Spleen (tissue), 11 donors: ENCODE results near the gene GFAP. TPM values are rescaled to one million over a fixed set of nuclear protein-coding genes. Genes with fewer than 3 reads are reported as not detected.

Experiments
- DNase-seq: peaks from one replicate; pipeline ENCODE4 v3.0.0-alpha.2; 2020
- H3K27ac ChIP-seq, 8 donors: fragments of 200-600 bp; sonication (generic) in 7 of 8; 1 replicate in 4 of 8; 2 replicates in 4 of 8; pipeline versions ENCODE4 v1.5.0 to v1.8.0; 2016 to 2021; ENCODE audit warnings: inconsistent platforms in 4 of 8, mild to moderate bottlenecking in 4 of 8, moderate library complexity in 1 of 8
- H3K27me3 ChIP-seq, 7 donors: fragments of 200-600 bp; sonication (generic) in 6 of 7; replicated peaks in 1 of 7; 1 replicate in 4 of 7; 2 replicates in 3 of 7; pipeline versions ENCODE4 v1.5.0 to v1.8.0; 2016 to 2021; ENCODE audit warnings: inconsistent platforms in 3 of 7, mild to moderate bottlenecking in 1 of 7
- H3K36me3 ChIP-seq, 6 donors: fragments of 200-600 bp; sonication (generic) in 5 of 6; 1 replicate in 4 of 6; 2 replicates in 2 of 6; pipeline versions ENCODE4 v1.5.0 to v1.8.0; 2016 to 2021; ENCODE audit warnings: inconsistent platforms in 2 of 6
- H3K4me1 ChIP-seq, 6 donors: fragments of 200-600 bp; sonication (generic) in 5 of 6; 1 replicate in 3 of 6; 2 replicates in 3 of 6; pipeline versions ENCODE4 v1.5.0 to v1.8.0; 2016 to 2021; ENCODE audit warnings: inconsistent platforms in 3 of 6
- H3K4me3 ChIP-seq, 8 donors: fragments of 200-600 bp; sonication (generic) in 7 of 8; 1 replicate in 4 of 8; 2 replicates in 4 of 8; pipeline versions ENCODE4 v1.5.0 to v1.8.0; 2016 to 2021; ENCODE audit warnings: inconsistent platforms in 4 of 8, mild to moderate bottlenecking in 4 of 8, moderate library complexity in 2 of 8
- H3K9me3 ChIP-seq, 8 donors: fragments of 200-600 bp; sonication (generic) in 7 of 8; 1 replicate in 4 of 8; 2 replicates in 4 of 8; pipeline versions ENCODE4 v1.5.0 to v1.8.0; 2016 to 2021; ENCODE audit warnings: inconsistent platforms in 4 of 8
- POLR2A ChIP-seq, 3 donors: fragments of 450-650 bp; IDR thresholded peaks; one replicate each; pipeline ENCODE4 v1.5.1; 2017; ENCODE audit warnings: antibody characterized with exemption in 3 of 3, mild to moderate bottlenecking in 1 of 3
- POLR2AphosphoS5 ChIP-seq, 3 donors: sonication (generic); formaldehyde crosslinking; IDR thresholded peaks; one replicate each; pipeline ENCODE4 v1.5.1; 2017; ENCODE audit warnings: antibody characterized with exemption in 3 of 3
- WGBS, 5 donors: extraction: QIAGEN DNeasy Blood & Tissue Kit in 3 of 5; methylation state at CpG; one replicate each; pipeline versions ENCODE4 v1.1.5 to v1.1.7; 2013 to 2018; 5-methylcytosine and 5-hydroxymethylcytosine counted together
- intact Hi-C: fragments of 100-400 bp; cut with DNase I; formaldehyde crosslinking; loops from one replicate; pipeline ENCODE4 v1.15.0; 2023; ENCODE audit warnings: low total_unique reads
- polyA plus RNA-seq, 3 donors: library from polyadenylated mRNA; stranded (reverse); fragments of 200-250 nt; gene quantifications; one replicate each; pipeline ENCODE4 v1.2.1, GENCODE V29; 2013
- total RNA-seq, 7 donors: library from RNA; depleted of rRNA in 3 of 7; stranded (reverse); fragments of >200 nt in 3 of 7; fragmentation: NEBNext Ultra II Directional in 4 of 7; extraction: Animal tissue kit (Norgen Biotek cat#: 25700) in 4 of 7; gene quantifications; one replicate each; pipeline versions ENCODE4 v1.1.0 to v1.2.1, GENCODE V29; 2016 to 2021
- TF ChIP-seq, protein P1 (sequence below), 11 experiments: fragments of 200-600 bp in 7 of 11; fragments of 450-650 bp in 4 of 11; sonication (generic) in 4 of 11; IDR thresholded peaks in 8 of 11; conservative IDR thresholded peaks in 3 of 11; 1 replicate in 7 of 11; 2 replicates in 4 of 11; pipeline versions ENCODE4 v1.4.0 to v1.8.0; 2016 to 2021; ENCODE audit warnings: antibody characterized with exemption in 11 of 11, inconsistent platforms in 4 of 11, mild to moderate bottlenecking in 1 of 11
- donor health status: healthy with polysubstance abuse.
- donor health status: DM: no; HTN: no; CAD: no; lungs with moderate emphysema.
- donor health status: DM: no; HTN: no; CAD: no.
- donor health status: Bipolar disorder and iron deficiency.
- donor health status: healthy.
- donor health status: DM: no; HTN: no; CAD: no.
- donor health status: DM: yes; HTN: yes; CAD: no.

GFAP gene
- total and polyA plus RNA-seq, 10 donors = 0.32 to 1.7 (median 0.54) TPM; not detected in 5

DNA sequence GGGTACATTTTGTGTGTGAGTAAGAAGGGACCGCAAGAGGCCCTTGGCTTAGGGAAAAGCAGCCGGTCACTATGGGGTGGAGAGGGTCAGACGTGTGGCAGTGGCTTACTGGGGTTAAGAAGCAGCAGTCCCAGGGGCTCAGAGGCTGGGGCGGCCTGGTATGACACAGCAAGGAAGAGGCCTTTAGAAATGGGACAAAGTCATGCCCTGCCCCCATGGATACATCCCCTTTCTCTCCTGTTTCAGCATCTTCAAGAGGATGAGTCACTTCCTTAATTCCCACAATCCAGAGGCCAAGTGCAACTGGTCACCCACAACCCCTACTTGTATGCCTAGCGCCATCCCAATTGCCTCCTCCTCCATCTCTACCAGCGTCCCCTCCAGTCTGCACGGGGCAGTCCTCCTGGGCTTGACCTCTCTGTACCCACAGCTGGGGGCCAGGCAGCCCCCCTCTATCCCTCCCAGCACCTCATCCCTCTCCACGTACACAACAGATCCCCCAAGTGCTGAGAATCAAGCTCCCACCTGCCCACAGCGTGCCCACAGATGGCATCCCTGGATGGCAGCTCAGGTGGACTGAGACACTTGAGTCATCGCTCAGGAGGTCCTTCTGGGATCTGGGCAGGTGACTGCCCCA lies 9.2 kb downstream of the GFAP start:
- peaks cover 0 to 16% (median under 1%) of the 10 kb centered on the region in 7 donors for H3K27me3 ChIP-seq
- H3K4me3 ChIP-seq = no peak overlapping the region
- H3K36me3 ChIP-seq = no peaks in the 10 kb centered on the region
- TF ChIP-seq, protein P1, sequence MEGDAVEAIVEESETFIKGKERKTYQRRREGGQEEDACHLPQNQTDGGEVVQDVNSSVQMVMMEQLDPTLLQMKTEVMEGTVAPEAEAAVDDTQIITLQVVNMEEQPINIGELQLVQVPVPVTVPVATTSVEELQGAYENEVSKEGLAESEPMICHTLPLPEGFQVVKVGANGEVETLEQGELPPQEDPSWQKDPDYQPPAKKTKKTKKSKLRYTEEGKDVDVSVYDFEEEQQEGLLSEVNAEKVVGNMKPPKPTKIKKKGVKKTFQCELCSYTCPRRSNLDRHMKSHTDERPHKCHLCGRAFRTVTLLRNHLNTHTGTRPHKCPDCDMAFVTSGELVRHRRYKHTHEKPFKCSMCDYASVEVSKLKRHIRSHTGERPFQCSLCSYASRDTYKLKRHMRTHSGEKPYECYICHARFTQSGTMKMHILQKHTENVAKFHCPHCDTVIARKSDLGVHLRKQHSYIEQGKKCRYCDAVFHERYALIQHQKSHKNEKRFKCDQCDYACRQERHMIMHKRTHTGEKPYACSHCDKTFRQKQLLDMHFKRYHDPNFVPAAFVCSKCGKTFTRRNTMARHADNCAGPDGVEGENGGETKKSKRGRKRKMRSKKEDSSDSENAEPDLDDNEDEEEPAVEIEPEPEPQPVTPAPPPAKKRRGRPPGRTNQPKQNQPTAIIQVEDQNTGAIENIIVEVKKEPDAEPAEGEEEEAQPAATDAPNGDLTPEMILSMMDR (IDR thresholded peaks at IDR 0.05 in 8 of 11, conservative IDR thresholded peaks at IDR 0.05 in 3 of 11) = no peak
- TF ChIP-seq POLR2A (IDR thresholded peaks at IDR 0.05) (no peak), POLR2AphosphoS5 (IDR thresholded peaks at IDR 0.05) (no peak)
- intact Hi-C loops = no loop called here
- 63 to 80% (median 72%) methylated on average over 10 of the region's 10 CpGs for WGBS, 5 donors
- peaks cover 3 to 47% (median 6%) of the 10 kb centered on the region in 6 donors for H3K4me1 ChIP-seq
- no peaks in the 10 kb centered on the region for H3K9me3 ChIP-seq
- DNase-seq = no peak
- H3K27ac ChIP-seq = no peak overlapping the region

DNA sequence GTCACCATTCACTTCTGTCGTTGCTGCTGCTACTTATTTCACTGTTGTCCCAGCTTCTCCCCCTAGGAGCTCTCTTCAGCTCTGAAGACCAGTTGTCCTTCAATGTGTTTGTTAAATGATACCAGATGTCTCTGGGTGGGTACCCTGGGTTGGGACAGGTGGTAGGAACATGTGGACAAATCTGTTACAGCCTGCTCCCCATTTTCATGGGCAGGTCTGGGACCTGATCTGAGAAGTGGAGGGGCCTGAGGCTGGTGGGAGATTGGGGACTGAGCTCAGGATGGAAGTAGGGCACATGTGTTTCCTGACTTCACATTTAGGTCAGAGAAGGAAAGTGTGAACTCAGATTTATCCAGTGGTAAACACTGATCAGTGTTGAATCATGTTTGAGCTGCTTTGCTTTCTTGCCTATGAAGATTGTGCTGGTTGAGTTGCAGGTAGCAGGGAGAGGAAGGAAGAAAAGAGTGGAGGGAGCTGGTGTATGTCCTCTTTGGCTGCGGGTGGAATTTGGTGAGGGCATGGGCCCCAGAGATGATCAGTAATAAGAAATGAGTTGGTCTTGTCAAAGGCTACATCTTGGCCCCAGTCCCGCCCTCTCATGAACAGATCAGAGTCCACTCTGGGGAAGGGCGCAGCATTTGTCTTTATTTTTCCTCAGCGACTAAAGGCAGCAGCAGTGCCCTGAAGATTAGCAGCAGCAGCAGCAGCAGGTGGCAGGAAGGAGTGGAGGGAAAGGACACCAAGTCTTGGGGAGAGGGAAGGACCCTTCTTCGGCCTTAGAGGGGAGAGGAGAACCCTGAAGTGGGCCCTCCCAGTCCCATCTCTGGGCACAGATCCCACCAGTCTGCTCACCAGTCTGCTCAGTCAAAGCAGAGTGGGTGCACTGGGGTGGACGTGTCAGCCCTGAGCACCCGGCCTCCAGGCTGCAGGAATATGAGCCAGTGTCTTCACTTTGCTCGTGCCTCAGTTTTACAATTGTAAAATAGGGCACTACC lies 10.0 kb downstream of the GFAP start:
- WGBS, 5 donors = 80 to 94% (median 84%) methylated on average over 9 of the region's 9 CpGs
- DNase-seq = no peak
- intact Hi-C loops = no loop called here
- H3K36me3 ChIP-seq = no peaks in the 10 kb centered on the region
- no peaks in the 10 kb centered on the region for H3K9me3 ChIP-seq
- H3K4me1 ChIP-seq = peaks cover 4 to 51% (median 10%) of the 10 kb centered on the region in 6 donors
- peaks cover 0 to 8% (median 0%) of the 10 kb centered on the region in 7 donors for H3K27me3 ChIP-seq
- no peak overlapping the region for H3K27ac ChIP-seq
- TF ChIP-seq POLR2AphosphoS5 (IDR thresholded peaks at IDR 0.05) = no peak
- no peak for TF ChIP-seq POLR2A (IDR thresholded peaks at IDR 0.05)
- TF ChIP-seq, protein P1 (IDR thresholded peaks at IDR 0.05 in 8 of 11, conservative IDR thresholded peaks at IDR 0.05 in 3 of 11) = no peak
- H3K4me3 ChIP-seq = no peak overlapping the region

DNA sequence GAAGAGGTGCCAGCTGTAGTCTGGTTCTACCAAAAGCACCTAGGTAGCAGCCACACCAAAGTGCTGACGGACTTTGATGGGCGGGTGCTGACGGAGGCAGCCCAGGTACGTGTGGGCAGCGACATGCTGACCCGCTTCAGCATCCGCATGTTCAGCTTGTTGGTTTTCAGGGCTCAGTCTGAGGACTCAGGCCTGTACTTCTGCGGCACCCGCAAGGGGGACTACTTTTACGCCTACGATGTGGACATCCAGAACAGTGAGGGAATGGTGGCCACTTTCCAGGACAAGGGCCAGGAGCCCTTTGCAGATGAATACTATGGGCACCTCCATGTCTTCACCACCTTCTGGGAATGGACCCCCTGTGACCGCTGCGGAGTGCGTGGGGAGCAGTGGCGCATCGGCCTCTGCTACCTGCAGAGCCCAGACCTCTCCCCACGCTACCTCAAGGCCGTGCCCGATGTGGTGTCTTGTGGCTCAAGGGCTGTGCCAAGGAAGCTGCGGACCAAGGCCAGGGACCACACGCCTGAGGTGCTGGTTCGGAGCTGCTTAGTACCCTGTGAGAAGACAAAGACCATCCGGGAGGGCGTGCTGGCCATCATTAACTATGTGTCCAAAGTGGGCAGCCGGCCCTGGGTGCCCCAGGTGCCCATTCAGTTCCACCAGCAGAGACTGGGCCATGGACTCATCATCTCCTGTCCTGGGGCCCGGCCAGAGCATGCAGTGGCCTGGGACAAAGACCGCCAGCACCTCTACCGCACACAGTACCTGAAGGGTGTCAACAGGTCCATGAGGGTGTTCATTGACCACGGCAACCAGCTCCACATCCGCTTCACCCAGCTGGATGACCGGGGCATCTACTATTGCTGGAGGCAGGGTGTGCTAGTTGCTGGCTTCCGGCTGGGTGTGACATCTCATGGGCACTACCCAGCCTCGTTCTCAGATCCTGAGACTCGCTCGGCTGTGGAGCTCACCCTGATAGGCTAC lies 11.0 kb downstream of the GFAP start:
- Histone ChIP-seq H3K4me1 (peaks cover 10 to 59% (median 17%) of the 10 kb centered on the region in 6 donors), H3K4me3 (no peak overlapping the region), H3K36me3 (no peaks in the 10 kb centered on the region), H3K9me3 (no peaks in the 10 kb centered on the region), H3K27ac (no peak overlapping the region), H3K27me3 (no peaks in the 10 kb centered on the region)
- WGBS, 5 donors = 93 to 95% (median 94%) methylated on average over 26 to 35 of the region's 35 CpGs
- no peak for DNase-seq
- TF ChIP-seq POLR2AphosphoS5 (IDR thresholded peaks at IDR 0.05) (no peak), POLR2A (IDR thresholded peaks at IDR 0.05) (no peak)
- TF ChIP-seq, protein P1 (IDR thresholded peaks at IDR 0.05 in 8 of 11, conservative IDR thresholded peaks at IDR 0.05 in 3 of 11) = no peak
- intact Hi-C loops = no loop called here
